Progenitor cell of endocrine pancreas (in vitro differentiated cells): ENCODE data around the gene AATK. TPM values are rescaled to one million over a fixed set of nuclear protein-coding genes. Genes with fewer than 3 reads are reported as not detected.

Source experiments
- DNase-seq: peaks from one replicate; pipeline ENCODE4 v3.0.0; 2021; ENCODE audit warnings: low spot score; ENCODE audit not compliant: unreplicated experiment
- H3K27ac Mint-ChIP-seq: 2 replicates; pipeline ENCODE4 v1.8.0; 2021; ENCODE audit warnings: mild to moderate bottlenecking, moderate library complexity, mixed read lengths
- H3K27me3 Mint-ChIP-seq: 2 replicates; pipeline ENCODE4 v1.8.0; 2021; ENCODE audit warnings: mixed read lengths
- H3K36me3 Mint-ChIP-seq: 2 replicates; pipeline ENCODE4 v1.8.0; 2022; ENCODE audit warnings: mixed read lengths; ENCODE audit not compliant: insufficient read depth
- H3K4me1 Mint-ChIP-seq: 2 replicates; pipeline ENCODE4 v1.8.0; 2021; ENCODE audit warnings: low read depth, mixed read lengths
- H3K4me3 Mint-ChIP-seq: 2 replicates; pipeline ENCODE4 v1.8.0; 2021; ENCODE audit warnings: low read depth, mild to moderate bottlenecking, moderate library complexity, mixed read lengths
- H3K9me3 Mint-ChIP-seq: 2 replicates; pipeline ENCODE4 v1.8.0; 2021; ENCODE audit warnings: low read depth, mixed read lengths
- total RNA-seq: library from RNA; stranded (reverse); gene quantifications from 2 replicates; pipeline ENCODE4 v1.2.1, GENCODE V29; 2021
- TF ChIP-seq, protein P1 (sequence below): fragments of 200-600 bp; sonication (generic); IDR thresholded peaks from one replicate; pipeline ENCODE4 v1.5.0; 2021; ENCODE audit warnings: antibody characterized with exemption, mild to moderate bottlenecking; ENCODE audit not compliant: unreplicated experiment

AATK gene
- total RNA-seq, 1 donor from 2014 or later, result 12.9 TPM

DNA sequence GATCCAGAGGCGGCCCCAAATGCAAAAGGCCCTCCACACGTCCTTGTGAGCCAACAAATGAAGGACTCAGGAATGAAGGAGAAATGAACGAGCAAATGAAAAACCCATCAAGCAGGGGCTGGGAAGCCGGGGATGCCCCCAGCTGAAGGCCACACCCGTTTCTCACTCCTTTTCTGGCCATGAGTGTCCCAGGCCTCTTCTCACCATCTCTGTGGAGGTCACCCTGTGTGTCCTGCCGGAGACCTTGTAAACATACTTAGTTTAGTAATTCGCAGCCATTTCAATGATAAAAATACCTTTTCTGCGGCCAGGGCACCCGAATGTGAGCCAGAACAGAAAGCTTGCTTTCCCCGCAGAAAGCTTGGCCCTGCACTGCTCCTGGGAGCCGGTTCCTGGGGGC is 21.1 kb upstream of the AATK start:
- no peaks in the 10 kb centered on the region for H3K9me3 Mint-ChIP-seq
- H3K4me3 Mint-ChIP-seq, result no peak overlapping the region
- H3K27me3 Mint-ChIP-seq, result no peaks in the 10 kb centered on the region
- H3K36me3 Mint-ChIP-seq, result no peaks in the 10 kb centered on the region
- no peaks in the 10 kb centered on the region for H3K4me1 Mint-ChIP-seq
- no peak overlapping the region for H3K27ac Mint-ChIP-seq
- DNase-seq, result no peak
- TF ChIP-seq, protein P1, sequence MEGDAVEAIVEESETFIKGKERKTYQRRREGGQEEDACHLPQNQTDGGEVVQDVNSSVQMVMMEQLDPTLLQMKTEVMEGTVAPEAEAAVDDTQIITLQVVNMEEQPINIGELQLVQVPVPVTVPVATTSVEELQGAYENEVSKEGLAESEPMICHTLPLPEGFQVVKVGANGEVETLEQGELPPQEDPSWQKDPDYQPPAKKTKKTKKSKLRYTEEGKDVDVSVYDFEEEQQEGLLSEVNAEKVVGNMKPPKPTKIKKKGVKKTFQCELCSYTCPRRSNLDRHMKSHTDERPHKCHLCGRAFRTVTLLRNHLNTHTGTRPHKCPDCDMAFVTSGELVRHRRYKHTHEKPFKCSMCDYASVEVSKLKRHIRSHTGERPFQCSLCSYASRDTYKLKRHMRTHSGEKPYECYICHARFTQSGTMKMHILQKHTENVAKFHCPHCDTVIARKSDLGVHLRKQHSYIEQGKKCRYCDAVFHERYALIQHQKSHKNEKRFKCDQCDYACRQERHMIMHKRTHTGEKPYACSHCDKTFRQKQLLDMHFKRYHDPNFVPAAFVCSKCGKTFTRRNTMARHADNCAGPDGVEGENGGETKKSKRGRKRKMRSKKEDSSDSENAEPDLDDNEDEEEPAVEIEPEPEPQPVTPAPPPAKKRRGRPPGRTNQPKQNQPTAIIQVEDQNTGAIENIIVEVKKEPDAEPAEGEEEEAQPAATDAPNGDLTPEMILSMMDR, result no peak

DNA sequence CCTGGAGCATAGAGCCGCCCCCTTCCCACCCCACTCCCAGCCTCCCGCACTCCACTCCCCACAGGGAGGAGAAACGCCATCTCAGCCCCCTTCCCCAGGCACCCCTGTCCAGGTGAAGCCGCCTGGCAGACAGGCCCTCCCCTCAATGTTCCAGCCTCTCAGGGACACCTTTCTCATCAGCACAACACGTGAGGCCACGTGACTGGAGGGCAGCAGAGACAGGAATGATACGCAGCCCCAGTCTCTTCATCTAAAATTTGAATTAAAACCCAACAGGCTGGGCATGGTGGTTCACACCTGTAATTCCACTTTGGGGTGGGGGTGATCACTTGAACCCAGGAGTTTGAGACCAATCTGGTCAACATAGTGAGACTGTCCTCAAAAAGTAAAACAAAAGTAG is 20.2 kb upstream of the AATK start:
- H3K36me3 Mint-ChIP-seq, result no peaks in the 10 kb centered on the region
- TF ChIP-seq, protein P1, result no peak
- H3K4me1 Mint-ChIP-seq, result no peaks in the 10 kb centered on the region
- no peak overlapping the region for H3K27ac Mint-ChIP-seq
- H3K9me3 Mint-ChIP-seq, result no peaks in the 10 kb centered on the region
- H3K4me3 Mint-ChIP-seq, result no peak overlapping the region
- H3K27me3 Mint-ChIP-seq, result no peaks in the 10 kb centered on the region
- DNase-seq, result no peak

DNA sequence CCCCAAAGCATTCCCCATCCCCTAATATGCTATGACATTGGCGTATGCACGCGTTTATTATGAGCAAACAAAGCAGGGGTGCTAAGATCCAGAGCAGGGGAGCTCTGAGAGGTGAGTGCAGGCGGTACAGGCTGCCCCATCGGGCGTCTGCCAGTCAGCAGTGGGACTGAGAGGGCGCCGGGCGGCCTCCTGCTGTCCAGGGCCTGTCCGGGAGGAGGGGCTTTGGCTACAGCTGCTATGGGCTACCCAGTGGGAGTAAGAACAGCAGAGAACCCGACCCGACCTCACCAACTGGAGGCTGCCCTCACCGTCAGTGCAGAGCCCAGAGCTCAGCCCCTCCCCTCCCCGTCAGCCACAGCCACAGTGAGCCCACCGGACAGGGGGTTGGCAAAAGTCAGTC is 18.5 kb upstream of the AATK start:
- no peaks in the 10 kb centered on the region for H3K9me3 Mint-ChIP-seq
- no peak for DNase-seq
- H3K27ac Mint-ChIP-seq, result no peak overlapping the region
- TF ChIP-seq, protein P1, result no peak
- no peaks in the 10 kb centered on the region for H3K4me1 Mint-ChIP-seq
- H3K27me3 Mint-ChIP-seq, result no peaks in the 10 kb centered on the region
- H3K36me3 Mint-ChIP-seq, result no peaks in the 10 kb centered on the region
- H3K4me3 Mint-ChIP-seq, result no peak overlapping the region

DNA sequence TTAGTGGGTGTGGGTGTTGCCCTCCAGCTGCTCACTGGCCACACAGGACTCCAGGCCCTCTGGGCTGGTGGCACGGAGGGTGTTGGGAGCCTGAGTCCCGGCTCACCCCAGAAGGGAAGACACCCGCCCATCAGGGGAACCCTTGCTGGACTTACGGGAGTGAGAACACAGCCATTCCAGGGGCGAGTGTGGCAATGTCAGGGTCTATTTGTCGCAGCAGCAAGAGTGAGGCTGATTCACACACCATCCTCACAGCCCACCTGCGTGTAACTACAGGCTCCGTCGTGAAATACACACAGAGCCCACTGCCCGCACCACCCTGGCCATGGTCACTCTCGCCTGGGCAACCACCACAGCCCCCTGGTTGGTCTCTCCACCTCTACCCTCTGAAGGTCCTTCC is 17.8 kb upstream of the AATK start:
- no peaks in the 10 kb centered on the region for H3K9me3 Mint-ChIP-seq
- TF ChIP-seq, protein P1, result no peak
- no peaks in the 10 kb centered on the region for H3K36me3 Mint-ChIP-seq
- H3K4me3 Mint-ChIP-seq, result no peak overlapping the region
- DNase-seq, result no peak
- no peaks in the 10 kb centered on the region for H3K27me3 Mint-ChIP-seq
- H3K27ac Mint-ChIP-seq, result no peak overlapping the region
- no peaks in the 10 kb centered on the region for H3K4me1 Mint-ChIP-seq

DNA sequence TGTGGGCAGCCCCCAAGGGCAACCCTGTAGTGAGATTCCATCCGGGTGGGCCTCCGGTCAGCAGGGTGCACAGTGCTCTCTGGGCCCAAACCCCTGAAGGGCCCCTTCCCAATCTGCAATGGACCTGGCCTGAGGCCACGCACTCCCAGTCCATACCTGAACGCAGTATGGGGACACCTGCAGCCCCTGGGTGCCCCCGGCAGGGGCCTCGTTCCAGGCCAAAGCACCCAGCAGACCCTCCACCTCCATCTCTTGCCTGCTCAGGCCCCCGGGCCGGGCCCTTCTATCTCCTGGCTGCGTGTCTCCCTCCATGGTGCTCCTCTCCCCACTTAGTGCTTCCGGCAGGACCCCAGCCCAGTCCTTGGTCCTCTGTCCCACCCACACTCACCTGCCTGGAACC is 17.3 kb upstream of the AATK start:
- DNase-seq, result no peak
- TF ChIP-seq, protein P1, result no peak
- no peaks in the 10 kb centered on the region for H3K36me3 Mint-ChIP-seq
- no peaks in the 10 kb centered on the region for H3K27me3 Mint-ChIP-seq
- H3K9me3 Mint-ChIP-seq, result no peaks in the 10 kb centered on the region
- H3K4me3 Mint-ChIP-seq, result no peak overlapping the region
- no peaks in the 10 kb centered on the region for H3K4me1 Mint-ChIP-seq
- no peak overlapping the region for H3K27ac Mint-ChIP-seq
